GM21367 (cell line): Measurements from ENCODE around the gene MRC2.

Experiments
- ATAC-seq: cut with Tn5 transposase; IDR thresholded peaks from one replicate; pipeline ENCODE4 v1.9.1; 2021; ENCODE audit not compliant: unreplicated experiment

MRC2 gene

GRCh38 chr17:62717889-62718288, 90.4 kb downstream of the MRC2 start:
- ATAC-seq: no peak

DNA sequence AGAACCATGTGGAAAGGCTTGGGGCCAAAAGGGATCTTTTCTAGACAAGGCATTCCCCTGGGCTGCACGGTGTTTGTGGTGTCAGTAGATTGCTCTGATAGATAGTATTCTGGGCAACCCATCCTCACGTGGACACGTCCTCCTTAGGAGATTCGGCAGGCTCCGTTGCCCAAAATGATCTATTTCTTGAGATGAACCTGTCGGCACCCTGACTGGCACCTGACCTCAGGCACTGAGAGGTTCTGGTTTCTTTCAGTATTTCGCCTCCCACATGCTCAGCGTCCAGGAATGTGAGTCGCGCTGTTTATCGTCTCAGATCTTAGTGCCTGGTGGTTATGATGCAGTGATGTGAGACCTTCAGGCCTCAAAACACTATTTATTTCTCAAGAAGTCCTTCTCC, 91.0 kb downstream of the MRC2 start:
- no peak for ATAC-seq

DNA sequence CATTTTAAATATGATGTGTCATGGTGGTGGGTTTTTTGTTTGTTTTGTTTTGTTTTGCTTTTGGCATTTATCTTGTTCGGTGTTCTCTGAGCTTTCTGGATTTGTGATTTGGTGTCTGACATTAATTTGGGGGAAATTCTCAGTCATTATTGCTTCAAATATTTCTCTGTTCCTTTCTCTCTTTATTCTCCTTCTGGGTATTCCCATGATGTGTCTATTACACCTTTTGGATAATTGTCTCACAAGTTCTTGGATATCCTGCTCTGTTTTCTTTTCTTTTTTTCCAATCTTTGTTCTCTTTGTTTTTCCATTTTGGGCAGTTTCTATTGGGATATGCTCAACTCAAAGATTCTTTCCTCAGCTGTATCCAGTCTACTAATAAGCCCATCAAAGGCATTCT, 92.1 kb downstream of the MRC2 start:
- no peak for ATAC-seq

DNA sequence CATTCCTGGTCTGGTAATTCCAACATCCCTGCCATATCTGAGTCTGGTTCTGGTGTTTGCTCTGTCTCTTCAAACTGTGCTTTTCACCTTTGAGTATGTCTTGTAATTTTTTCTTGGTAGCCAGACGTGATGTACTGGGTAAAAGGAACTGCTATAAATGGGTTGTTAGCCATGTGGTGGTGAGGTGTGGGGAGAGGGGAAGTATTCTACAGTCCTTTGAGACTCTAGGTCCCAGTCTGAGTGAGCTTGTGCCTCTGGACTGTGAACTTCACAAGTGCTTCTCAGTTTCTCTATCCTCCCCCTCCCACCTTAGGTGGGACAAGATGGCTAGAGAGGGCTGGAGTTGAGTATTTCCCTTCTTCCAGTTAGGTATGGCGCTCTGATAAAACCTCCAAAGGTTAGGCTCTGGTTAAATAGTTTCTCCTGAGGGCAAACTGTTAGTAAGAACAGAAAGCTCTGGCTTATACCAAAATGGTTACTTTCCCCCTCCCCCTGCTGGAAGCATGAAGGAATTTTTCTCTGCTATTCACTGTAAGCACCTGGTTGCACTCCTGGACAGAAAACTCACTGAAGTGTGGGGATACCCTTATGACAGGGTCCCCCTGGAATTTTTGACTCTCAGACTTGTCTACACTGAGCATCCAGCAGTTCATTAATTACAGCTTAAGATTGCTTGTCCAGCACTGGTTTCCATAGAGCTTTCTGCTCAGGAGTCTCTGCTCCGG, 92.8 kb downstream of the MRC2 start:
- no peak for ATAC-seq

DNA sequence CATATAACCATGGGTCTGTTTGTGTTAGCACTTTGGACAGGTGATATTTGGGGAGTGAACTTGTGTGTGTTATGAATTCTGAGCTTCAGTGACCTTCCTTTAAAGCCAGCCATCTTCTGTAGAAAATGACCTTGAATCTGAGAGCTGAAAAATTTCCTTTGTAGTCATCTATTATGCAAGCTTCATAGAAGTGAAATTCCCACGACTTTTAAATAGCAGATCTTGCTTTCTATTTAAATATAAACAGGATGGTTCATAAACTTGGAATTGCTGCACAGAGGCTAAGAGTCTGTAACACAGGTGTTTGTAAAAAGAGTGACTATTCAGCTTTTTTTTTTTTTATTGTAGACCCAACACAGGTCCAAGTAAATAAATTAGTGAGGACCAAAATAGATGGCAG, 95.2 kb downstream of the MRC2 start:
- ATAC-seq: no peak

- ATAC-seq: no peak
Observed at GRCh38 chr17:62723842-62724241, 96.4 kb downstream of the MRC2 start.

DNA sequence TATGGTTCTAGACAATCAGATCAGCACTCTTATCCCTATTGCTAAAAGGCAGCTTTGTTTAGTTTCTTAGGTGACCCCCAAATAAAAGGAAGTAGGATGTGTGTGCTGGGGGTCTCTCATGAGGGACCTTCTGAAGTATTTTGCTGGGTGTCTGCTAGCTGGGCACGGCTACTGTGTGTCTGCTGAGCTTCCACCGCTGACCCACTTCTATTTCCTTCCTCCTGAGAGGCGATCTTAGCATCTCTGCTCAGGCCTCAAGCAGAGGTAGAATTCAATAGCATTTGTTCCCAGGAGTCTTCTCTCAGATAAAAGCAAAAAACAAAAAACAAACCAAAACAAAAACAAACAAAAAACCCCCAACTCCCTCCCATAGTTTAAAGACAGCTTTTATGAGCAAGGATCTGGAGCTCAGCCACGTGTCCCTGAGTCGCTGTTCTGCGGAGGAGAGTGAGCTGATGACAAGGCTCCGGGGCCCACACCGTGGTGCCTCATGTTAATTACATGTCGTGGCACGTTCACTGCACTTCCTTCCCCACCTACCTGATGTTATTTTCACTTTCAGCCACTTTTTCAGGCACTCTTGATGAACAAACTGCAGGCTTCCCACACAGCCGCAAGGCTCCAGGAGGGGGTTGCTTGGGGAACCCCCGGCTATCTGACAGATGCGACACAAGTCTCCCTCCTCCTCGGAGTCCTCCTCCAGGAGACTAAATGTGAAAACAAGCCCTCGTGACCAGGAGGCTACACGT, 97.1 kb downstream of the MRC2 start:
- ATAC-seq: peak; percentile 91

DNA sequence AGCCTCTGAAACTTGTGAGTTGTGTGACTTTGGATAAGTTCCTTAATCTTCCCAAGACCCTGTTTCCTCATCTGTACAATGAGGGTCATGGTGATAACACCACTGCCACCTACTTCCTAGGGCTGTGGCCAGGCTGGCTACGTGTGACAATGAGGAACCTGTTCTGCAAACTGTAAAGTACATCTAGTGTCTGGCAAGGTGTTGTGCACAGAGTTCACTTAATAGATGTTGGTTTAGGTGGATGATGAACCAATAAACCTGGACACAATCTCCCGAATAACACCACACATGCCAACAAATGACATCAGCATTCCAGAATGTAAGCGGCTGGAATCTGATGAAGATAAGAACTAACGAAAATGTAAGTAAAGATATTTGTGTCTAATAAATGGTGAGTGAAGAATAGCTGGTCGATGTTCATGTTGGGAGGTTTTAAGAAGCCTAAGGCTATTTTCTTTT, 98.3 kb downstream of the MRC2 start:
- no peak for ATAC-seq

DNA sequence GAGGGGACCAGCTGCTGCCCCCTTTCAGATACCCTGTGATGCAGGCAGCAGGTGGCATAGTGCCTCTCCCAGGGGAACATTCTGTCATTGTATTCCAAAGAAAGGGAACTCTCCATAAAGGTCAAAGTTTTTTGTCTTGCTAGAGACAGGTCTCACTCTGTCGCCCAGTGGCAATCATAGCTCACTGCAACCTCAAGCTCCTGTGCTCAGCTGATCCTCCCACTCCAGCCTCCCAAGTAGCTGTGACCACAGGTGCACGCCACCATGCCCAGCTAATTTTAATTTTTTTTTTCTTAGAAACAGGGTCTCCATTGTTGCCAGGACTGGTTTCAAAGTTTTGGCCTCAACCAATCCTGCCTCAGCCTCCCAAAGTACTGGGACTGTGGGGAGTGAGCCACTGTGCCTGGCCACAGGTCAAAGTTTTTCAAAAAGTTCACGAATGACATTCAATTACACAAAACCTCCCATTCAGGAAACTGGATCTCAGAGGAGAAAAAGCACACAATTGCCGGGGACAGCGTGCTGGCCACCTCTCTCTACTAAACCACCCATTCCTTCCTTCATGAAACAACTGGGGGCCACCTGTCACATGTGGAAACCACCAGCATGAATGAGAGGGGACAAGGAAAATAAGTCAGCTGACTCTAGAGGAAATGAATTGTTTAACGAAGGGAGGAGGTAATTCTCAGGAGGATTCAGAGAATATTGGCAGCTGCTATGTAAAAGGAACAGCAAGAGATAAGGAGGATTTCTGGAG, 100.6 kb downstream of the MRC2 start:
- ATAC-seq: no peak

DNA sequence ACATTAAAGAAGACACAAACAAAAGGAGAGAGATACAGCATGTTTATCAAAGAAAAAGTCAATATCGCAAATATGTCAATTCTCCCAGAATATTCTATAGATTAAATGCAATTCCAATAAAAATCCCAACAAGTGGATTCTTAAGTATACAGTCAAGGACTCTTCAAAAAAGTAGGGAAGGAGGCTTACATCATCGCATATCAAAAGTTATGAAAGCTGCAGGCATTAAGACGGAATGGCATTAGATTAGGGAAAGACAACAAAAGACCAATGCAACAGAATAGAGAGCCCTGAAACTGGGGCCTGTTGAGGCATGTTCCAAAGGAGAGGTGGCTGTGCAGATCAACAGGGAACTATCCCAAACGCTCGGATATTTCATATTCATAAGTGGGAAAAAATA, 104.7 kb downstream of the MRC2 start:
- no peak for ATAC-seq

- no peak for ATAC-seq
Observed at GRCh38 chr17:62735044-62735651, 107.7 kb downstream of the MRC2 start.

GRCh38 chr17:62737513-62737912, 110.0 kb downstream of the MRC2 start:
- no peak for ATAC-seq

DNA sequence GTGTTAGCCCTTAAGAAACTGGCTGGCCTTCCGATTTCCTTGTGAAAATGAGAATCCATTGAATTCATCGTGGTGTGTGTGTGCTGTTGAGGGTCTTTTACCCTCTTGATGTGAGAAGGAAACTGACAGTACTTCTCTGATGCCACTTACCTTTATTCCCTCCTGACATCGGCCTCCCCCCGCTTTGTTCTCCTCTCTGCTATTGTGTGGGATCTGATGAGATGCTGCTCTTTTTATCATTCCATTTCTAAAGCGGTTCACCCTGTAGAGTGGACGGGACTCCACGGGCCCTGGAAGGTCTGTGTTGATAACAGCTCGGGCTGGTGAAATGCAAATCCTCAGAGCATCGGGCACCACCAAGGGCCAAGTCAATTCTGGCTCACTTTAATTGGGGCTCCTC, 110.8 kb downstream of the MRC2 start:
- ATAC-seq: no peak

DNA sequence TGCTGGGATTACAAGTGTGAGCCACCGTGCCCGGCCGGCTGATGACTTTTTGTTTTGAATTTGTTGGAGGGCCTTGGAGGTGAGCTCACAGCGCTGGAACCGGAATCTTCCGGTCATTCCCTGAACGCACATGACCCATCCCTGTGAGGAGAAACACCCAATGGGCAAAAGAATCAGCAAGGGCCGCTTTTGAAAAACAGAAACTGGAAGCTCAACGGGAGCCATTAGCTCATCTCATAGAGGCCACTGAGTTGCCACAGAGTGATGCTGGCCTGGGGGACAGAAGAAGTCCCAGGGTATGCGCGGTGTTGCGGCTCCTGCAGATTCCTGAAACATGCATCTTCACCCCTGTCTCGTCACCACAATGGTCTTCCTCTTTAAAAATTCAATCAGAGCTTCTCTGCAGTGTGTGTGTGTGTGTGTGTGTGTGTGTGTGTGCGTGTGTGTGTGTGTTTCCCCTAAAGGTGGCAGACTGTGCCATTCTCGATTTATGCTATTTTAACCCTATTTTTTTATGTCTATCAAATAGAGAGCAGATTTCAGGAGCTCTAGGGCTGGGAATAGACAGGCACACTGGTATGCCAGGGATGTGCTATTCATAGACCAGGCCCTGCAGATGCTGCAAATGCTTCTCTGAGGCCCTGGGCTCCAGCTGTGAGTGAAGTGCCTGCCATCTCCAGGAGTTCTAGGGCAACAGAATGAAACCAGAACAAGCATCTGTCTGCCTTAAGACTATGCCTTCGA, 112.3 kb downstream of the MRC2 start:
- no peak for ATAC-seq

DNA sequence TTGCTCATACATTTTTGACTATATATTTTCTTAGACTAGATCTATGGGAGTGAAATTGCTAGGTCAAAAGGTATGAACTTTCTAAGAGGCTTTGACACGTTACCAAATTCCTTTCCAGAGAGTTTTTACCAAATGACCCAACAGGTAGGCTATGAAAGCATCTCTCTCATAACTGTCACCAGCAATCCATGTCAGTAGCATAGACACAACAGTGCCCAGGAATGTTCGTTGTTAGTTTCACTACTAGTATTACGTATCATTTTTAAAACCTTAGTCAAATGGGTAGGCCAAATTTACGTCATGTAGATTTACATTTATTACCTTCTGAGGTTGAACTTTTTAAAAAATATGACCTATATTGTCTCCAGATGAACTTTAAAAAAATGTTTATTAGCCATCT, 113.8 kb downstream of the MRC2 start:
- peak; percentile 52 for ATAC-seq
